A673 (cell line): ENCODE results near the gene TBC1D19. TPM values are rescaled to one million over a fixed set of nuclear protein-coding genes. Genes with fewer than 3 reads are reported as not detected.

ENCODE experiments used
- BruUV-seq: library from RNA; stranded (reverse); fragments of 400-500 nt; replicated peaks from 2 replicates; lab custom pipeline; 2021; lab: Mats Ljungman, UMichigan
- CTCF ChIA-PET: fragments of 300-600 bp; sonication (Branson Sonifier 250); formaldehyde crosslinking; loops from one replicate; lab custom pipeline; 2022; ENCODE audit warnings: antibody characterized with exemption; lab: Charles Lee
- POLR2A ChIA-PET: fragments of 300-600 bp; sonication (Branson Sonifier 250); formaldehyde crosslinking; loops from one replicate; lab custom pipeline; 2022; ENCODE audit warnings: antibody characterized with exemption; ENCODE audit not compliant: low non-redundant PET; lab: Charles Lee
- DNase-seq: peaks from one replicate; pipeline ENCODE4 v3.0.0-alpha.2; 2015; ENCODE audit warnings: low spot score
- H3K27ac ChIP-seq: fragments of 200-600 bp; sonication (generic); 2 replicates; pipeline ENCODE4 v1.5.1; 2016; ENCODE audit warnings: mixed run types, low read depth, mild to moderate bottlenecking, mixed read lengths, antibody characterized with exemption, low read length; ENCODE audit not compliant: poor library complexity, severe bottlenecking
- H3K27me3 ChIP-seq: fragments of 200-600 bp; sonication (generic); replicated peaks from 2 replicates; pipeline ENCODE4 v1.6.1; 2017; ENCODE audit warnings: mixed run types, low read depth, mild to moderate bottlenecking, mixed read lengths, antibody characterized with exemption, low read length; ENCODE audit not compliant: insufficient read depth, poor library complexity
- H3K36me3 ChIP-seq: fragments of 200-600 bp; sonication (generic); 2 replicates; pipeline ENCODE4 v1.6.1; 2016; ENCODE audit warnings: mixed run types, mild to moderate bottlenecking, mixed read lengths, antibody characterized with exemption, low read length; ENCODE audit not compliant: insufficient read depth, poor library complexity, severe bottlenecking
- H3K4me1 ChIP-seq: fragments of 200-600 bp; sonication (generic); 2 replicates; pipeline ENCODE4 v1.6.1; 2017; ENCODE audit warnings: mixed run types, mild to moderate bottlenecking, mixed read lengths, antibody characterized with exemption, low read length; ENCODE audit not compliant: insufficient read depth, poor library complexity, severe bottlenecking
- H3K4me3 ChIP-seq: fragments of 200-600 bp; sonication (generic); 2 replicates; pipeline ENCODE4 v1.5.1; 2016; ENCODE audit warnings: low read depth, mixed run types, mild to moderate bottlenecking, mixed read lengths, low read length; ENCODE audit not compliant: poor library complexity, severe bottlenecking
- H3K9me3 ChIP-seq: fragments of 200-600 bp; sonication (generic); 2 replicates; pipeline ENCODE4 v1.6.1; 2016; ENCODE audit warnings: mixed run types, low read depth, mild to moderate bottlenecking, mixed read lengths, antibody characterized with exemption, low read length; ENCODE audit not compliant: poor library complexity, severe bottlenecking
- EZH2 ChIP-seq: fragments of 200-600 bp; sonication (generic); IDR thresholded peaks from 2 replicates; pipeline ENCODE4 v1.6.1; 2017; ENCODE audit warnings: borderline replicate concordance, low read depth, mild to moderate bottlenecking, mixed read lengths, antibody characterized with exemption, low read length; ENCODE audit not compliant: poor library complexity, severe bottlenecking
- intact Hi-C: fragments of 100-400 bp; cut with micrococcal nuclease; formaldehyde crosslinking; loops from one replicate; pipeline ENCODE4 v1.10.0; 2022; ENCODE audit not compliant: unreplicated experiment
- total RNA-seq: library from RNA; stranded (reverse); gene quantifications from 2 replicates; pipeline ENCODE4 v1.2.3, GENCODE V29; 2021
- TF ChIP-seq, protein P1 (sequence below): fragments of 300-800, 200-600 bp; sonication (generic); conservative IDR thresholded peaks from 2 replicates; pipeline ENCODE4 v1.5.1; 2017; ENCODE audit warnings: low read depth, mild to moderate bottlenecking, antibody characterized with exemption, low read length, moderate library complexity, mixed read lengths

TBC1D19 gene
- total RNA-seq, 1 experiment from 2014 or later, result 9.9 TPM

DNA sequence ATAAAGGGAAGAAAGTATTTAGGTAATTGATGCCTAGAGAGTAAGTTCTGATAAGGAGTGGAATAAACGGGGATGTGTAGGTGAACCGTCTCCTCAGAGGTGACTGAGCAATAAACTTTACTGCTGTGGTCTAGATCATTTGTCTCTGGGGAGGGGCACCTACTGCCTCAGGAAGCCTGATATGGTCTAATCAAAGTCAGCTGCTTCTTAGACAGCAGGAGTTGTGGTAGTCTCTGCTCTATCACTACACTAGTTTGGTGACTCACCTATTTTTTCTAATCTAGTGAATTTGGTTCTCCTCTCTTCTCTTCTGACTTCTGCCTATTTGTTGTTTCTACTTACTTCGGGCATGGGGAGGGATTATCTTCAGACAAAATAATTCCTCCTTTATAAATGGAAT lies 181.6 kb downstream of the TBC1D19 start:
- CTCF ChIA-PET, result no interaction called here
- no peak overlapping the region for H3K4me3 ChIP-seq
- intact Hi-C loops, result no loop called here
- POLR2A ChIA-PET, result no interaction called here
- BruUV-seq, result no TSS peak
- TF ChIP-seq, protein P1, sequence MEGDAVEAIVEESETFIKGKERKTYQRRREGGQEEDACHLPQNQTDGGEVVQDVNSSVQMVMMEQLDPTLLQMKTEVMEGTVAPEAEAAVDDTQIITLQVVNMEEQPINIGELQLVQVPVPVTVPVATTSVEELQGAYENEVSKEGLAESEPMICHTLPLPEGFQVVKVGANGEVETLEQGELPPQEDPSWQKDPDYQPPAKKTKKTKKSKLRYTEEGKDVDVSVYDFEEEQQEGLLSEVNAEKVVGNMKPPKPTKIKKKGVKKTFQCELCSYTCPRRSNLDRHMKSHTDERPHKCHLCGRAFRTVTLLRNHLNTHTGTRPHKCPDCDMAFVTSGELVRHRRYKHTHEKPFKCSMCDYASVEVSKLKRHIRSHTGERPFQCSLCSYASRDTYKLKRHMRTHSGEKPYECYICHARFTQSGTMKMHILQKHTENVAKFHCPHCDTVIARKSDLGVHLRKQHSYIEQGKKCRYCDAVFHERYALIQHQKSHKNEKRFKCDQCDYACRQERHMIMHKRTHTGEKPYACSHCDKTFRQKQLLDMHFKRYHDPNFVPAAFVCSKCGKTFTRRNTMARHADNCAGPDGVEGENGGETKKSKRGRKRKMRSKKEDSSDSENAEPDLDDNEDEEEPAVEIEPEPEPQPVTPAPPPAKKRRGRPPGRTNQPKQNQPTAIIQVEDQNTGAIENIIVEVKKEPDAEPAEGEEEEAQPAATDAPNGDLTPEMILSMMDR, result no peak
- TF ChIP-seq EZH2, result no peak
- no peaks in the 10 kb centered on the region for H3K4me1 ChIP-seq
- no peak for DNase-seq
- no peaks in the 10 kb centered on the region for H3K36me3 ChIP-seq
- H3K9me3 ChIP-seq, result no peaks in the 10 kb centered on the region
- no peak overlapping the region for H3K27ac ChIP-seq
- no peaks in the 10 kb centered on the region for H3K27me3 ChIP-seq

DNA sequence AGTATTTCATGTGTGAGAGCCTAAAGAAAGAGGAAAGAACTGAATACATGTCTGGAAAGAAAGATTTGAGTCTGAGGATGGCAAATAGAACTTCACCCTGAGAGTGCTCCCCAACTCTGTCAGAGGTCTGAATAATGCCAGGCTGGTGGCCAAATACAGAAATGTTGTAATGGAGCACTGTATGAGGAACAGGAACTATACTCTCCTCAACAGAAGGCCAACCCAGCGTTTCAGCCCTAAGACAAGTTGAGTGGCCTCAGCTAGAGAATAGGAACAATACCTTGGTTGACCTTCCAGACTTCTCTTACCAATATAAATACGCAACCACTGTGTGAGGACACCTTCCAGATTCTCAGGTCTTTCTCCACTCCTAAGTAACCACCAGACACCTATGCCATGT lies 182.3 kb downstream of the TBC1D19 start:
- intact Hi-C loops, result no loop called here
- Histone ChIP-seq H3K4me1 (no peaks in the 10 kb centered on the region), H3K4me3 (no peak overlapping the region), H3K9me3 (no peaks in the 10 kb centered on the region), H3K36me3 (no peaks in the 10 kb centered on the region), H3K27me3 (no peaks in the 10 kb centered on the region), H3K27ac (no peak overlapping the region)
- no peak for DNase-seq
- ChIA-PET CTCF (no interaction called here), POLR2A (no interaction called here)
- BruUV-seq, result no TSS peak
- TF ChIP-seq, protein P1, result no peak
- no peak for TF ChIP-seq EZH2

DNA sequence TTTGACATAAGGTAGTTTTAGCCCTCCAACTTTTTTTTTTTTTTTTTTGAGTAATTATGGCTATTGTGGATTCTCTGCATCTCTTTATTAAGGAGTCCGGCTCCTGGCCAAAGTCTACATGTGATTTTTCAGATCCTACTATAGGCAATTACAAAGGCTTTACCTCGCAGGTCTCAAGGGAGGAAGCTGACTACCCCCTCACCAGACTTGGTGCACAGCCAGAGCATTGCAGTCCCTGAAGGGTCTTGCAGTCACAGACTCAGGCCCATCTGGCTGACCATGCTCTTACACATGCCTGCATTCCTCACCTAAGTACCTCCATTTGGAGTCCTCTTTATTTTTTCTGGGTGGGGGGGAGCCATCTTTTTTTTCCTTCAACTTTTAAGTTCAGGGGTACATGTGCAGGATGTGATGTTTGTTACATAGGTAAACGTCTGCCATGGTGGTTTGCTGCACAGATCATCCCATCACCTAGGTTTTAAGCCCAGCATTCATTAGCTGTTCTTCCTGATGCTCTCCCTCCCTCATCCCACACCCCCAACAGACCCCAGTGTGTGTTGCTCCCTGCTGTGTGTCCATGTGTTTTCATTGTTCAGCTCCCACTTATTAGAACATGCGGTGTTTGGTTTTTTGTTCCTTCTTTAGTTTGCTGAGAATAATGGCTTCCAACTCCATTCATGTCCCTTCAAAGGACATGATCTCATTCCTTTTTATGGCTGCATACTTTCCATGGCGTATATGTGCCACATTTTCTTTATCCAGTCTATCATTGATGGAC lies 188.4 kb downstream of the TBC1D19 start:
- no peaks in the 10 kb centered on the region for H3K9me3 ChIP-seq
- no peak for TF ChIP-seq EZH2
- TF ChIP-seq, protein P1, result no peak
- H3K27ac ChIP-seq, result no peak overlapping the region
- ChIA-PET POLR2A (no interaction called here), CTCF (no interaction called here)
- no peaks in the 10 kb centered on the region for H3K36me3 ChIP-seq
- no TSS peak for BruUV-seq
- H3K4me1 ChIP-seq, result no peaks in the 10 kb centered on the region
- H3K27me3 ChIP-seq, result no peaks in the 10 kb centered on the region
- no peak overlapping the region for H3K4me3 ChIP-seq
- intact Hi-C loops, result no loop called here
- DNase-seq, result no peak
